Measurements from ENCODE around the gene SP3.

DNA sequence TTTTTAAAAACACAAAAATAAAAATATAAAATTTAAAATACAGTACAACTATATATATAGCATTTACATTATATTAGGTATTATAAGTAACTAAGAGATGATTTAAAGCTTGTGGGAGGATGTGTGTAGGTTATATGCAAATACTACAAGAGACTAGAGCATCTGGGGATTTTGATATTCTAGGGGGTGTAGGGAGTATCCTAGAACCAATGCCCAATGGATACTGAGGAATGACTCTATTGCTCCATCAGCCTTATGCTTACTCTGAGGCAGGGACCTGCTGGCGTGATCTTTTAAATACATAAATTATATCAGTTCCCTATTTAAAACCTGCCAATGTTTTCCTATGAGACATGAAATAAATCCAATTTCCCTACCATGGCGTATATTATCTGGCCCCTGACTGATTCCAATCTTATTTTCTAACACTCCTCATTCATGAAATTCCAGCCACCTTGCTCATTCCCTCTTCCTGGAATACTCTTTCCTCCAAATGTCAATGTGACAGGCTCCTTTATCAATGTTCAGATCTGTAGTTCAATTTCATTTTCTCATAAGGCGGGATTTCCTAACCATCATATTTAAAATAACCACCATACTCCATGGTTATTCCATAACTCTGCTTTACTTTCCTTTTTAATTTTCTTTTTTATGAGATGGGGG lies 22.2 kb downstream of the SP3 start:
- TF ChIP-seq GATA2 (IDR thresholded peaks at IDR 0.05; ENCODE audit: low read depth, low read length) (no peak), GATA3 (IDR thresholded peaks at IDR 0.05; ENCODE audit: low read depth, low read length) (no peak)

Measured in SH-SY5Y (cell line).